GM19043 (cell line): ENCODE measurements around the gene TEX29.

Source experiments
- ATAC-seq: cut with Tn5 transposase; IDR thresholded peaks from one replicate; pipeline ENCODE4 v1.9.1; 2021; ENCODE audit warnings: low read depth; ENCODE audit not compliant: unreplicated experiment

TEX29 gene

DNA sequence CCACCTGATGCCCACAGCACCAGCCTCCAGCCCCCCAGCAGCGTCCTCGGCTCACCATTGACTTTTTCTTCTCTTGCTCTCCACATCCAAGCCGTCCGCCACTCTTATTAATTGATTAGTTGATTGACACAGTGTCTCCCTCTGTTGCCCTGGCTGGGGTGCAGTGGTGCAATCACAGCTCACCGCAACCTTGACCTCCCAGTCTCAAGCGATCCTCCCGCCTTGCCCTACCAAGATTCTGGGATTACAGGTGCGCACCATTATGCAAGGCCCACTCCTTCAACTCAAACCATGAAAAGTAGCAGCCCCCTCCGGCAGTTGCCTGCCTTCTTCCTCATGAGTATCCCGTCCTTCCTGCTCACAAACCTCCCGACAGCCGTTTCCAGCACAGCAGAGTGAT, 921 bp upstream of the TEX29 start:
- ATAC-seq, result no peak

GRCh38 chr13:111322001-111322915, 1.8 kb downstream of the TEX29 start:
- ATAC-seq, result no peak

DNA sequence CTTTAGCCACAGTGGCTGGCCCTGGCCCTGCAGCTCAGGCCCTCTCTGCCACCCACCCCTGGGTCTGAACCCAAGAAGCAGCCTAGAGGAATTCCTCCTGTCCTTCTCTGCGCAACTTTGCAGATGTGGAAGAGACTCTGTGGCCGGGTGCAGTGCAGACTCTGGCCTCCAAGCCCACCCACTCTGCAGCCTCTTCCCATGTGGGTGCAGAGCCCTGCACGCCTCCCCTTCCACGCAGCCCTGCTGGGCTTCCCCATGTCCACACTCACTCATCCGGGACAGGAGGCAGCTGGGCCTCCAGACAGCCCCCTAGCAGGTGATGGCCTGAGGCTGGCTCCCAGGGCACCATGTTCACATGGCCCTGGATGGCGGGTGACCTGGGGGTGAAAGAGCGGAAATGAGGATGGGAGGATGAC, 2.5 kb downstream of the TEX29 start:
- no peak for ATAC-seq

GRCh38 chr13:111323549-111323948, 3.1 kb downstream of the TEX29 start:
- no peak for ATAC-seq

- ATAC-seq, result no peak
Observed at GRCh38 chr13:111323950-111324651, 3.7 kb downstream of the TEX29 start.

- ATAC-seq, result no peak
Observed at GRCh38 chr13:111324736-111325135, 4.3 kb downstream of the TEX29 start.

DNA sequence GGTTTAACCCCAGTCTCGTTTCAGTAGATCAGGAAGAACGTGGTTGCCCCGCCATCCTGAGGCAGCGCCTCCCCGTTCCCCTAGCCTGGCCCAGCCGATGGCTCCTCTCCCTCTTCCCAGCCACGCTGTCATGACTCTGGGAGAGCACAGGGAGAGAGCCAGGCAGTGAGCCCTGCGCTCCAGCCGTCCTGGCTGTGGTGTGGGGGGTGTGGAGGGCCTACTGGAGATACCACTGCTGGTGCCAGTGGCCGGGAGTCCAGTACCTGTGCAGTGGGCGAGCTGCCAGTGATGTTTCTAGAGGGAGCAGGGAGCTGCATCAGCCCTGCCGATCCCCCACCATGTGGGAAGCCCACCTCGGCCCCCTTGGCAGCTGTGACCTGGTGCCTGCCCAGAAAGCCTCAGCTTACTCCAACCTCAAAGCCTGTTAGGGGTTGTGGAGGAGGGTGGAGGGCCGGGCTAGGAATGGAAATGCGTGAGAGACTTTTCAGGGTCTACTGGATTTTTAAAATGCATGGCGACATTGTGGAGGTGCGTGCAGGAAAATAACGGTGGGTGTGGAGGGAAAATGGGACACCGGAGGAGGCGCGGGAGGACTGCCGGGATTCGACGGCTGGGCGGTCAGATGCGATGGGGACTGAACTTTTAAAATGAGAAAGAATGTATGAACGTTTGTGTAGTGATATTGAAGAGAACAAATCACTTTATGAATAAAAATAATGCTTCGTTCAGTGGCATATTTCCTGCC, 4.9 kb downstream of the TEX29 start:
- no peak for ATAC-seq

- no peak for ATAC-seq
Observed at GRCh38 chr13:111325941-111326620, 5.6 kb downstream of the TEX29 start.

GRCh38 chr13:111326621-111326965, 6.2 kb downstream of the TEX29 start:
- no peak for ATAC-seq

GRCh38 chr13:111326981-111327642, 6.7 kb downstream of the TEX29 start:
- no peak for ATAC-seq

- no peak for ATAC-seq
Observed at GRCh38 chr13:111327730-111328573, 7.5 kb downstream of the TEX29 start.

- ATAC-seq, result no peak
Observed at GRCh38 chr13:111328574-111329410, 8.3 kb downstream of the TEX29 start.

- ATAC-seq, result no peak
Observed at GRCh38 chr13:111329641-111330040, 9.2 kb downstream of the TEX29 start.

DNA sequence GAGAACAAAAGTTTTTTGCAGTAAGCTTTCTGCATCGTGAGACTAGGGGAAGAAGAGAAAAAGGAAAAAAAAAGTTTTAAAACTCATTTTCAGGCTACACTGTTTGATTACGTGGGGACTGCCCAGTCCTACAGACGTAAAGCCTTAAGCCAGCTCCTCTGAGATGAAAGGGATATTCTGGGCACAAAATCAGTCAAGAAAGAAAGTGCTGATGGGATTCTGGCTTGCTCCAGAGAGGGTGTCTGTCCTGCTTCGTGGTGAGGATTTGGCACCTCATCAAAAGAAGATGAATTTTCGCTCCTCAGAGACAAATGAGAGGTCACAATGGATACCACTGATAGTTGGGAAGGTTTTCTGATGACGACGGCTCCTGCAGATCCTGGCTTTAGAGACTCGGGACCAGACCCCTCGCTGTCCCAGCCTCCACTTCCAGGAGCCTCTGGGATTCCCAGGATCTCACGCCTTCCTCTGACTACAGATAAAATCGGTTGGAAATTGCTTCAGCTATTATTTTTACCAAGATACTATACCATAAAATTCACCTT, 9.7 kb downstream of the TEX29 start:
- ATAC-seq, result no peak

GRCh38 chr13:111335298-111335697, 14.9 kb downstream of the TEX29 start:
- no peak for ATAC-seq

DNA sequence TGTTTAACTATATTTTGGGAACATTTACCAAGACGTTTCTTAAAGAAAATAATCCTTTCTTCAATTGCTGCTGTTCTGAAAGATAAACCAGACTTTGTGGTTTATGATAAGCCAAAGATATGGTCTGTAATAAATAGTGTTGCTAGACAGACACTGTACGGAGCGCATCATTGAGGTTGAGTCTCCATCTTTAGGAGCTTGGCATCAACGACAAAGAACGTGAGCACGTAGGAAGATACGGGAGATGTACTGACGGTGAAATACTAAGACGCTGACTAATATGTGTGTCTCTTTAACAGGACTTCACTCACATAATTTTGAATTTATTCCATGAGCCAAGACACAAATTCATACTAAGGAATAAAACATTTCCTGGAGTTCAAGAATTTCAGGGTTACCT, 16.2 kb downstream of the TEX29 start:
- ATAC-seq, result no peak

DNA sequence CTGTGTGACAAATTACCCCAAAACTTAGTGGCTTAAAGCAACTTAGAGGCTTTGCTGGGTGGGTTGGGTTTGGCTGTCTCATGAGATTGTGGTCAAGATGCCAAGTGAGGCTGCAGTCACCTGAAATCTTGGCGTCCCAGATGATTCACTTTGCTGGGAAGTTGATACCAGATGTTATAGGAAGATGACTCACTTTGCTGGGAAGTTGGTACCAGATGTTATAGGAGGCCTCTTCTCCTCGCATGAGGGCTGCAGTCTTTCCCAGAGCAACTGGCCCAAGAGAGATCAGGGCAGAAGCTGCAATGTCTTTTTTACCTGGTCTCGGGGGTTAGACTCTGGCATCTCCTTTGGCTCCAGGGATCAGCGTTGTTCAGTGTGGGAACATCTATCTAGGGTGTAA, 16.8 kb downstream of the TEX29 start:
- no peak for ATAC-seq

- no peak for ATAC-seq
Observed at GRCh38 chr13:111337741-111338140, 17.3 kb downstream of the TEX29 start.
